Measurements from ENCODE around the gene DGCR8.

The DGCR8 gene

GRCh38 chr22:20068640-20069039 lies 11.4 kb upstream of the DGCR8 start:
- DNase-seq: no peak

GRCh38 chr22:20069331-20070042 lies 10.6 kb upstream of the DGCR8 start:
- DNase-seq: no peak

DNA sequence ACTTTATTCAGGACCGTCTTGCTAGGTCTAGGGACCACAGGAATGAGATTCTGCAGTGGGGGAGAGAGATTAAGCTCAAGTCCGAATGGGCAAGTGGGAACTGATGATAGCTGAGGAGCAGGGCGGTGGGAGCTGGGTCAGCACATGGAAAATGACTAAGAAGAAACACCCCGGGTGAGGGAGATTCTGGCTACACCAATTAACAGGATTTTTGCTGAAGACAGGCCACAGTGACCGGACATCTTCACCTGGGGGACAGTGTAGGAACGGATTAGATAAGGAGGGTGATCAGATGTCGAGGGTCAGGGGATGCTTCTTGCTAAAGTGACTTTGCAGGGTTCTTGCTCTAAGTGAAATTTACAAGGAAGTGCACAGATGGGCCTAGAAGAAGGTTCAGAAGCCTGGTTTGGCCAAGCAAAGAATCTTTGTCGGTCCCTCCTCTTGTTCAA lies 8.5 kb upstream of the DGCR8 start:
- no peak for DNase-seq

- DNase-seq: no peak
Observed at GRCh38 chr22:20076627-20077172, 3.3 kb upstream of the DGCR8 start.

DNA sequence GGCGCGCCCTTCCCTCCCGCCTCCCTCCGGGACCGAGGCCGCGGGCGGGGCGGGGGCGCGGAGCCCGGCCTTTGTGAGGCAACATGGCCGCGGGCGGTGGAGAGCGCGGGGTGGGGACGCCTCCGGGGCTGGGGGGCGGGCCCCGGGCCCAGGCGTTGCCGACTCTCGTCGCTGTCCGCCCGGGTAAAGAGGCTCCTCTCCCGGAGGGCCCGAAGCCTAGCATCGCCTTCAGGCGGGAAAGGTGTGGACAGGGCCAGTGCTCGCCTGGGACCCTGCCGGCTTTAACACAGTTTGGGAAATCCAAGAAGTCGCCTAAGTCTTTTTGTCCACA lies 369 bp downstream of the DGCR8 start:
- peak; percentile 57 for DNase-seq

DNA sequence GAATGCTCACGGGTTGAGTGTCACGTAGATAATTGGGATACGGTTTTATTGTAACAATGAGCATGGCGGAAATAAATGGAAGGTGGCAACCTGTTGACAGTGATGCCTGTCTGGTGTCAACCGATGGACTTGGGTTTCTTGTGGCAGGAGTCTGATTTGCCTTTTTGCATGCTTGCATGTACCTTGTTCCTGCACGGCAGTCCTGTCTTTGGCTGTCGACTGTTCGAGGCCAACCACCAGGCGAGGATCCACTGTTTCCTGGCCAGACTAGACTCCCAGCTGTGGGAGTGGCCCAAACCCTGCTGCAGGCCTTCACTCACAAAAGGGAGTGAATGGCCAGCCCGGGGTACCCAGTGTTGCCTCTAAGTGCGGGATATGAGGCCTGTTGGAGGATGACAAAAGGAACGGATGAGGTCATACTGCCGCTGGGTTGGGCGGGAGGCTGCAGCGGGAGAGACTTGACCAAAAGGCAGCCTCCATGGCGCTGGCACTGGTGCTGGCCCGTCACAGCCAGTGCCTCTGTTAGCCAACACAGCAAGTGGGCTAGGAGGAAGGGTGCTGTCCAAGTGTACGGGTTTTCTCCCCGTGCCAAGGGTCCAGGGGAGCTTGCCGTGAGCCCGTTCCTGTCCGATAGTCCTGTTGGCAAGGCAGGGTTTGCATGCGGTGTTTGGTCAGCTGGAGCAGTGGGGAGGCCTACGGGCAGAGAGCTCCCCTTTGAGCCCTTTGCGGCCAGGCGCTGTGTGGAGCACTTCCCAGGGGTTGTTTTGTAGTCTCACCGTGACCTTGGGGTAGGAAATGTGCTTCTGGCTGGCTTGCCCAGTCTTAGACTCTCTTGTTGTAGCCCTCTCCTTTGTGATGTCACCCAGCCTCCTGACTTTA lies 974 bp downstream of the DGCR8 start:
- DNase-seq: no peak

DNA sequence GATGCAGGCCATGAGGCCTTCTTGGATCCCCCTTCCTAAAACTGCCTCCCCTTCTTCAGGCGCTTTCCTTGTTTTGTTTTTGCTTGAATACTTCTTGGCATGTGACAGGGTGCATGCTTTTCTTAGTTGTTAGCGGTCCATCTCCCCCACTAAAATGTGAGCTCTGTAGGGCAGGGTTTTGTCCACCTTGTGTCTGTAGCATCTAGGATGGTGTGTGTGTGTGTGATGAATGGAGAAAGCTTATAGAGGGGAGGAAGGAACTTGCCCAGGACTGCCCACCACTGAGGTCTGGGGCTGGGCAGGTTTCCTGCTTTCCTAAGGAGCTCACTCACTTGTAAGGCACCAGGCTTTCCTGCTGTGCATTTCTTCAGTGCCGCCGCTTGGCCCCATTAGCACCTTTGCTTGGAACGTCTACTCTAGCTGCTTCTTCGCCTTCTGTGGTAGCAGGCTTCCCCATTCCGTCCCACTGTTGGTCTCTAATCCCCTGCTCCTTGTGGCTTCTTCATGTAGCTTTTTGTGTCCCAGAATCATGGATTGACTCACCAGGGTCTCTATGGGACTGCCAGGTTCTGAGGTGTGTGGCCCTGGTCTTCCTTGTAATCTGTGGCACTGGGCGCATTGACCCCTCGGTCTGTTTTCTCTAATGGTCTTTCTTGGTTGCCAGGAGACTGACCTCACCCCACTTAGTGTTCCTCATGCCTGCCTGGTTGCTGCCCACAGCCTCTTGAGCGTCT lies 3.3 kb downstream of the DGCR8 start:
- DNase-seq: no peak

DNA sequence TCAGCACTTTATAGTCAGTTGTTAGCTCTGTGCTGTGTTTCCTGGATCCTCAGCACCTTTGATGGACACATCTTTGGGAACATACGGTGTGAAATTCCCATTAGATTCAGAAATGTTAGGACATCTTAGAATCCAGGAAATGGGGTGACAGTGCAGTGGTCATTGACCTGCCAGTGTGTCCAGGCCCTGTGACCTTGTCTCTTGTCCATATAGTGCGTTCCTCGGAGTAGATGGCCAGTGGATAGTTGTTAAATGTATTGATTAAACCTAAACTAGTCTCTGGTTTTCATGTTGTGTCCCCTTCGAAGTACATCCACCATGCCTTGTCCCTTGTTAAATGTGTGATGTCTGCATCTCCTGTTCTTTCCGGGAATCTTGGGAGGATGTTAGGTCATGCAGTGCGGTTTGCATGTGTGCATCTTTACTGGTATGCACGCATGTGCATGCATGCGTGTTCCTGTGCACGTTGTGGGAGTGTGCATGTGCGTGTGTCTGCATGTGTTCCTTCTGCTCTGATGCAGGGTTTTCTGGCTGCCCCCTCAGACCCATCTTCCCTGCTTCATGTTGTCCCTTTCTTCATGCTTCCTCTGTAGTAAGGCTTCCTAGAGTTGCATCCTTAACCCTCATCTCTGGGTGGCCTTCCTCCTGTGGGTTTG lies 4.0 kb downstream of the DGCR8 start:
- DNase-seq: no peak

DNA sequence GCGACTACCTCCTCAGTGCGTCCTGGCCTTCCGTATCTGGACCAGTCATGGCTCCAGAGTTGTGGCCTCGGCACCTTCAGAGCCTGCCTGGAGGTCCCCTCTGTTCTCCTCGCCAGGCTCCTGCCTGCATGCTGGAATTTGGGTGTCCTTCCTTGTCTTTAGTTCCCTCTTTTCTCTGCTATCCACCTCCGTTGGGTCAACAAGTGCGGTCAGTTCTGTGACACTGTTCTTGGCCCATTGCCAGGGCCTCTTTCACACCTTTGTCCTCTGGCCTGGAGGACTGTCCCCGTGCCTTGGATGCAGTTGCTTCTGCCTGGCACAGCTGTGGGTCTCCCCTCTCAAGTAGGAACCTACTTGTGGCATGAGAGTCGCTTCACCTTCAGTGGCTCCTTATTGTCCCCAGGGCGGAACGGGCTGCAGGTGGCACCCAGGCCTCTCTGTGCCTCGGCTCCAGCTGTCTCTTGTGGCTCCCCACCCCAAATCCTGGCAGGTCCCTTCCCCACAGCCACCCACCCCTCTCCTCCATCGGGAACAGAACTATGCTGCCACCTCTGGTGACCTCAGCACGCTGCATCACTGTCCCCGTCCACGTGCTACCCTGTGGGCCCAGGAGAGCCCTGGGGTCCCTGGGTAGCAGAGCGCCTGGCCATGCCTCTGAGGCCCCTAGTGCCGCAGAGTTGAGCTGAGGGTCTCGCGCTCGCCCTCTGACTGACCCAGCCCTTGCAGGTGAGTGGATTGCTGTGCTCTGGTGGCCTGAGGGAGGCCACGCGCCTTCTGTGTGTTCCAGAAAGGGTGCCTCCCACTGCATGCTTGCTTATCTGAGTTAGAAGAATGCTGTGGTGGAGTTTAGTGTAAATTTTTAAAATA lies 4.7 kb downstream of the DGCR8 start:
- DNase-seq: no peak

GRCh38 chr22:20085651-20086050 lies 5.6 kb downstream of the DGCR8 start:
- DNase-seq: no peak

DNA sequence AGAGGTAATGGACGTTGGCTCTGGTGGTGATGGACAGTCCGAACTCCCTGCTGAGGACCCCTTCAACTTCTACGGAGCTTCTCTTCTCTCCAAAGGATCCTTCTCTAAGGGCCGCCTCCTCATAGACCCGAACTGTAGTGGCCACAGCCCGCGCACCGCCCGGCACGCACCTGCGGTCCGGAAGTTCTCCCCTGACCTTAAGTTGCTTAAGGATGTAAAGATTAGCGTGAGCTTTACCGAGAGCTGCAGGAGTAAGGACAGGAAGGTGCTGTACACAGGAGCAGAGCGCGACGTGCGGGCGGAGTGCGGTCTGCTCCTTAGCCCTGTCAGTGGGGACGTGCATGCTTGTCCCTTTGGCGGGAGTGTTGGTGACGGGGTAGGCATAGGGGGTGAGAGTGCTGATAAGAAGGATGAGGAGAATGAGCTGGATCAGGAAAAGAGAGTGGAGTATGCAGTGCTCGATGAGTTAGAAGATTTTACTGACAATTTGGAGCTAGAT lies 6.1 kb downstream of the DGCR8 start:
- no peak for DNase-seq

DNA sequence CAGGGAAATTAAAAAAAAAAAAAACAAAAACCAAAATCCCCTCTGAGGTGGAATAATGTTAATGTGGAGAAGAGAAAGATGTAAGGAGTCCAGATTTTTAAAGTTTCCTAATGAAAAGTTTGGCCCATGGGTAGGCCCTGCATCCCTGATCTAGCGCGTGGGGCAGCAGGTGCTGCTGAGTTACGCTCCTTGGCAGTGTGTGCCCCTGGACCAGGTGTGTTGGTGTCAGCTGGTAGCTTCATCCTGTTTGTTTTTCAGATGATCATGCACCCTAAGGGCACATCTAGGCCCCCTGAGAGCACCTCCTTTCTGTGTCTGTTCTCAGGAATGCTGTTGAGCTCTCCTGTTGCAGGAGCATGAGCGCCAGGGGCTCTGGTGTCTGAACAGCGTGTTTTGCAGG lies 6.7 kb downstream of the DGCR8 start:
- no peak for DNase-seq

- DNase-seq: no peak
Observed at GRCh38 chr22:20087319-20088262, 7.5 kb downstream of the DGCR8 start.

- DNase-seq: no peak
Observed at GRCh38 chr22:20088263-20088648, 8.2 kb downstream of the DGCR8 start.

DNA sequence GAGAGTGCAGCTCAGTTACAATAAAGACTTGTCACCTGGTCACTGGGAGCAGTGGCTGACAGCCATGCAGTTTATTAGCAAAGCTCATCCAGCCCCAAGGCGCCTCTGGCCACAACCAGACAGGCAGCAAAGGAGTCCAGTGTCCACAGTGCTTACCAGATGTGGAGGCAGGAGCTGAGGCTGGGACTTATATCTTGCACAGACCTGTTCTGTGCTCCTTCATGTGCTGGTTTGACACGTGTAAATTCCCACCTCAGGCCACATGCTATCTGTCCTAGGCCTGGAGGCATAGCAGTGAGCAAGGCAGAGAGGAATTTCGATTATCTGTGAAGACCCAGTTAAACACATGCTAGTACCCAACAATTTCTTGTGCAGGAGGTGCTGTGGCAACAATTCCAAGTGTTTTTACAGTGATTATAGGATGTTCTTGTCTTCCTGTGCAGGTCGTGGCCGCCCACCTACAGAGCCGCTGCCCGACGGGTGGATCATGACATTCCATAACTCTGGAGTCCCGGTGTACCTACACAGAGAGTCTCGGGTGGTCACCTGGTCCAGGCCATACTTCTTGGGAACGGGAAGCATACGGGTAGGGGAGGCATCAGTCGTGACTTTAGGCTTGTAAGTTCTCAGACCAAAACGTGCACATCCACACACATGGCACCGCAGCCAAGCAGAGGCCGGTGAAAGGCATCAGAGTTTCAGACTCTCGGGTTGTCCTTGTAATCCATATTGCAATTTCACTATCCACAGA lies 9.4 kb downstream of the DGCR8 start:
- no peak for DNase-seq

GRCh38 chr22:20089977-20090729 lies 10.1 kb downstream of the DGCR8 start:
- no peak for DNase-seq

- DNase-seq: no peak
Observed at GRCh38 chr22:20090730-20091240, 10.7 kb downstream of the DGCR8 start.

DNA sequence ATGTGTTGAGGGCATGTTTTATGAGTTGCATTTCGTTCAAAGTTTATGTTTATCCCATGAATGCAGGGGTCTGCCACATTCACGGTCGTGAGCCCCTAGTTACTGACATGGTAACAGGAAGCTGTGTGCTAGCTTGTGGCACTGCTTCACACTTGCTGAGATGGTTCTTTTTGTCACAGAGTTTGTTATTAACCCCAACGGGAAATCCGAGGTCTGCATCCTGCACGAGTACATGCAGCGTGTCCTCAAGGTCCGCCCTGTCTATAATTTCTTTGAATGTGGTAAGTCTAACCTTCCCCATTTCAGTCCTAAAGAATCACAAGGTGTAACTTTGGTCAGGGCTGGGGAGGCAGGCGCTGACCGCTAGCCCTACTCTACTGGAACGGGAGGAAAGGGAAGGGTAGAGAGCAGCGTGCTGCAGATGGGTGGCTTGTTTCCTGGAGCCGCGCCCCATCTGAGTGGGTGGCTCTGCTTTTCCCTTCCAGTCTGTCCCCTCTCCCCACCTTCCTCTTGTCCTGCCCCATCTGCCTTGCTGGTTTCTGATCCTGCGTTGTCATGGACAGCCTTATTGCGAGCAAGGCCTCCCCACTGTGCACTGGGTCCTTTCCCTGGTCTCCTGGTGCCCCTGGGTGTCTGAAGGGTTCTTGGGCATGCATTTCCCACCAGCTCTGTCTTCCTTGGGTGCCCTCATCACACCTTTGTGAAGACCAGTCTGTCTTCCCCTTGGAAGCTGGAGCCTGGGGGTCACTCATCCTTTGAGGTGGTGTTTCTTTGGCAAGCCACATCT lies 11.8 kb downstream of the DGCR8 start:
- DNase-seq: no peak

Measured in CD4-positive, alpha-beta T cell treated with Interleukin-15 for 1 hour (primary cell).